ENCODE measurements around the gene SCN3B.

- TF ChIP-seq ZBTB21 (tag by site-specific recombination; IDR thresholded peaks at IDR 0.05) (no peak), ZNF416 (tag by site-specific recombination; IDR thresholded peaks at IDR 0.05) (no peak), CTCF (tag by site-specific recombination; IDR thresholded peaks at IDR 0.05) (no peak), ZNF146 (tag by site-specific recombination; IDR thresholded peaks at IDR 0.05) (no peak)
- TF ChIP-seq, protein P1, sequence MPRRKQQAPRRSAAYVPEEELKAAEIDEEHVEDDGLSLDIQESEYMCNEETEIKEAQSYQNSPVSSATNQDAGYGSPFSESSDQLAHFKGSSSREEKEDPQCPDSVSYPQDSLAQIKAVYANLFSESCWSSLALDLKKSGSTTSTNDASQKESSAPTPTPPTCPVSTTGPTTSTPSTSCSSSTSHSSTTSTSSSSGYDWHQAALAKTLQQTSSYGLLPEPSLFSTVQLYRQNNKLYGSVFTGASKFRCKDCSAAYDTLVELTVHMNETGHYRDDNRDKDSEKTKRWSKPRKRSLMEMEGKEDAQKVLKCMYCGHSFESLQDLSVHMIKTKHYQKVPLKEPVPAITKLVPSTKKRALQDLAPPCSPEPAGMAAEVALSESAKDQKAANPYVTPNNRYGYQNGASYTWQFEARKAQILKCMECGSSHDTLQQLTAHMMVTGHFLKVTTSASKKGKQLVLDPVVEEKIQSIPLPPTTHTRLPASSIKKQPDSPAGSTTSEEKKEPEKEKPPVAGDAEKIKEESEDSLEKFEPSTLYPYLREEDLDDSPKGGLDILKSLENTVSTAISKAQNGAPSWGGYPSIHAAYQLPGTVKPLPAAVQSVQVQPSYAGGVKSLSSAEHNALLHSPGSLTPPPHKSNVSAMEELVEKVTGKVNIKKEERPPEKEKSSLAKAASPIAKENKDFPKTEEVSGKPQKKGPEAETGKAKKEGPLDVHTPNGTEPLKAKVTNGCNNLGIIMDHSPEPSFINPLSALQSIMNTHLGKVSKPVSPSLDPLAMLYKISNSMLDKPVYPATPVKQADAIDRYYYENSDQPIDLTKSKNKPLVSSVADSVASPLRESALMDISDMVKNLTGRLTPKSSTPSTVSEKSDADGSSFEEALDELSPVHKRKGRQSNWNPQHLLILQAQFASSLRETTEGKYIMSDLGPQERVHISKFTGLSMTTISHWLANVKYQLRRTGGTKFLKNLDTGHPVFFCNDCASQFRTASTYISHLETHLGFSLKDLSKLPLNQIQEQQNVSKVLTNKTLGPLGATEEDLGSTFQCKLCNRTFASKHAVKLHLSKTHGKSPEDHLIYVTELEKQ (tag by site-specific recombination; IDR thresholded peaks at IDR 0.05; ENCODE audit: borderline replicate concordance) = no peak
These were observed 28.4 kb upstream of the SCN3B start for GRCh38 chr11:123682696-123683410.

Measured in HEK293 (cell line).